AG04449 (cell line): ENCODE measurements around the gene RNPS1.
A peak's percentile ranks its signal among the peaks of the same experiment; 100 is the strongest.

Source experiments
- CTCF ChIA-PET: fragments of 350-600 bp; formaldehyde crosslinking; extraction: SDS; loops from one replicate; lab custom pipeline; 2021; ENCODE audit warnings: antibody characterized with exemption; lab: Yijun Ruan, JAX
- POLR2A ChIA-PET: fragments of 400-600, 350-600 bp; formaldehyde crosslinking; extraction: SDS; loops from one replicate; lab custom pipeline; 2020; ENCODE audit warnings: antibody characterized with exemption, inconsistent platforms; lab: Yijun Ruan, JAX
- DNase-seq: peaks from one replicate; pipeline ENCODE4 v3.0.0-alpha.2; 2010; ENCODE audit warnings: low read depth, low spot score
- H3K4me3 ChIP-seq: 2 replicates; pipeline ENCODE4 v1.5.1; 2011; ENCODE audit warnings: low read depth, mild to moderate bottlenecking, control low read depth, low read length
- TF ChIP-seq, protein P1 (sequence below): IDR thresholded peaks from one replicate; pipeline ENCODE4 v1.5.1; 2011; ENCODE audit warnings: mild to moderate bottlenecking, moderate library complexity, low read length, control low read depth, inconsistent platforms; ENCODE audit not compliant: insufficient read depth; ENCODE audit errors: missing control alignments

The RNPS1 gene

DNA sequence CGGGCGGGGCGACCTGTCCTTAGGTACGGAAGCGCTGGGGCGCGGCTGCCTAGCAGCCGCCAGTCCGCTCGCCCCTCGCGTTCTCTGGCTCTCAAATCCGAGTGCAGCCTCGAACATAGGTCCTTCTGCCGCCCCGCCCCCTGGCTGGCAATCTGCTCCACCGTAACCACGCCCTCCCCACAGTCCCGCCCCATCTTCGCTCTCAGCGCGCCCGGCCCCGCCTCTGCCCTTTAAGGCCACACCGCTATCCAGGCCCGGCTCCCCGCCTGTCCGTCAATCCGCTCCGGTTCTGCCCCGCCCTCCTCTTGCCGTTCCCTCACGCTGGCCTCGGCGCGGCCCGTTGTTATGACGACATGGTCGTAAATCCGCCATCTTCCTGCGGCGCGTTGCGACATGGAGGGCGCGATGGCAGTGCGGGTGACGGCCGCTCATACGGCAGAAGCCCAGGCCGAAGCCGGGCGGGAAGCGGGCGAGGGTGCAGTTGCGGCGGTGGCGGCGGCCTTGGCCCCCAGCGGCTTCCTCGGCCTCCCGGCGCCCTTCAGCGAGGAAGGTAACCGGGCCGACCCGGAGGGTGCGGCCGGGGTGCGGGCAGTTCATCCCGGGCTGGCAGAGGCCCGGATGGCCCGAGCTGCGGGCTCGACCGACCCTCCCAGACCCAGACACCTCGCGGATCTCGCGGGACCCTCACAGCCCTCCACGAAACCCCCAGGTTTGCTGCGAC lies 44.5 kb downstream of the RNPS1 start, which contains the start of gene E4F1:
Gene E4F1, plus strand, starts transcription at position 371 of the 721 bp plus-strand sequence. Its CDS starts 23 bp downstream, at position 394.
- peak; percentile 92 for DNase-seq
- ChIA-PET CTCF (no interaction called here), POLR2A (interaction anchor here (1.8 kb wide), 1 partner anchor 9 kb away, joined by 6 read pairs; the partner anchor contains the start of gene PGP)
- H3K4me3 ChIP-seq, result peak within 1 kb of the TSS; percentile 89
- TF ChIP-seq, protein P1, sequence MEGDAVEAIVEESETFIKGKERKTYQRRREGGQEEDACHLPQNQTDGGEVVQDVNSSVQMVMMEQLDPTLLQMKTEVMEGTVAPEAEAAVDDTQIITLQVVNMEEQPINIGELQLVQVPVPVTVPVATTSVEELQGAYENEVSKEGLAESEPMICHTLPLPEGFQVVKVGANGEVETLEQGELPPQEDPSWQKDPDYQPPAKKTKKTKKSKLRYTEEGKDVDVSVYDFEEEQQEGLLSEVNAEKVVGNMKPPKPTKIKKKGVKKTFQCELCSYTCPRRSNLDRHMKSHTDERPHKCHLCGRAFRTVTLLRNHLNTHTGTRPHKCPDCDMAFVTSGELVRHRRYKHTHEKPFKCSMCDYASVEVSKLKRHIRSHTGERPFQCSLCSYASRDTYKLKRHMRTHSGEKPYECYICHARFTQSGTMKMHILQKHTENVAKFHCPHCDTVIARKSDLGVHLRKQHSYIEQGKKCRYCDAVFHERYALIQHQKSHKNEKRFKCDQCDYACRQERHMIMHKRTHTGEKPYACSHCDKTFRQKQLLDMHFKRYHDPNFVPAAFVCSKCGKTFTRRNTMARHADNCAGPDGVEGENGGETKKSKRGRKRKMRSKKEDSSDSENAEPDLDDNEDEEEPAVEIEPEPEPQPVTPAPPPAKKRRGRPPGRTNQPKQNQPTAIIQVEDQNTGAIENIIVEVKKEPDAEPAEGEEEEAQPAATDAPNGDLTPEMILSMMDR, result no peak

DNA sequence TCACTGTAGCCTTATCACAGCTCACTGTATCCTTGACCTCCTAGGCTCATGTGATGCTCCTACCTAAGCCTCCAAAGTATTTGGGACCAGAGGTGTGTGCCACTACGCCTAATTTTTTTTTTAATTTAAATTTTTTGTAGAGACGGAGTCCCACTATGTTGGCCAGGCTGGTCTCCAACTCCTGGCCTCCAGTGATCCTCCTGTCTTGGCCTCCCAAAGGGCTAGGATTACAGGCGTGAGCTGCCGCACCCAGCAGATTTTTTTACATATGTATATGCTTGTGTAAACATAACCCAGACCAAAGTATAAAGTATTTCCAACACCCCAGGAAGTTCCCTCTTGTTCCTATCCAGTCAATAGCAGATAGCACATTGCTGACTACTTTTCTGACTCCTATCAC lies 51.6 kb downstream of the RNPS1 start:
- no peak for DNase-seq
- CTCF ChIA-PET, result interaction anchor here (1.0 to 1.2 kb wide), 2 partner anchors 21 to 258 kb away, joined by 3 read pairs; no protein-coding TSS in a partner anchor
- POLR2A ChIA-PET, result no interaction called here
- TF ChIP-seq, protein P1, result no peak
- no peak overlapping the region for H3K4me3 ChIP-seq

DNA sequence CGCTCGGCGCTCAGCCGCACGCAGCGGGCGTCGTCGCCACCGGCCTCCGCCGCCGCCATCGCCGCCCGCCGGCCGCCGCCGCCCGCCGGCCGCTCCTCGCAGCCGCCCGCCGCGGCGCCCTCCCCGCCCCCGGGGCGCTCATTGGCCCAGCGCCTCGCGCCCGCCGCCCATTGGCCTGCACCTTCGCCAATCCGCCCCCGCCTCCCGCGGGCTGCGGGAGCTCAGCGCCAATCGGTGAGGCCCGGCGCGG lies 53.3 kb downstream of the RNPS1 start, which contains the start of gene PGP:
Gene PGP, minus strand, starts transcription at position 122 of the 250 bp plus-strand sequence. Its CDS starts 63 bp downstream, at position 59.
- ChIA-PET POLR2A (interaction anchor here (0.8 to 2.6 kb wide), 4 partner anchors 9 to 60 kb away, joined by 6 to 13 read pairs (median 6); partner anchors contain the start of genes E4F1, ECI1 and TRAF7), CTCF (interaction anchor here (0.9 kb wide), 1 partner anchor 287 kb away, joined by 3 read pairs; no protein-coding TSS in a partner anchor)
- DNase-seq, result no peak
- TF ChIP-seq, protein P1, result no peak
- peak within 1 kb of the TSS; percentile 71 for H3K4me3 ChIP-seq

DNA sequence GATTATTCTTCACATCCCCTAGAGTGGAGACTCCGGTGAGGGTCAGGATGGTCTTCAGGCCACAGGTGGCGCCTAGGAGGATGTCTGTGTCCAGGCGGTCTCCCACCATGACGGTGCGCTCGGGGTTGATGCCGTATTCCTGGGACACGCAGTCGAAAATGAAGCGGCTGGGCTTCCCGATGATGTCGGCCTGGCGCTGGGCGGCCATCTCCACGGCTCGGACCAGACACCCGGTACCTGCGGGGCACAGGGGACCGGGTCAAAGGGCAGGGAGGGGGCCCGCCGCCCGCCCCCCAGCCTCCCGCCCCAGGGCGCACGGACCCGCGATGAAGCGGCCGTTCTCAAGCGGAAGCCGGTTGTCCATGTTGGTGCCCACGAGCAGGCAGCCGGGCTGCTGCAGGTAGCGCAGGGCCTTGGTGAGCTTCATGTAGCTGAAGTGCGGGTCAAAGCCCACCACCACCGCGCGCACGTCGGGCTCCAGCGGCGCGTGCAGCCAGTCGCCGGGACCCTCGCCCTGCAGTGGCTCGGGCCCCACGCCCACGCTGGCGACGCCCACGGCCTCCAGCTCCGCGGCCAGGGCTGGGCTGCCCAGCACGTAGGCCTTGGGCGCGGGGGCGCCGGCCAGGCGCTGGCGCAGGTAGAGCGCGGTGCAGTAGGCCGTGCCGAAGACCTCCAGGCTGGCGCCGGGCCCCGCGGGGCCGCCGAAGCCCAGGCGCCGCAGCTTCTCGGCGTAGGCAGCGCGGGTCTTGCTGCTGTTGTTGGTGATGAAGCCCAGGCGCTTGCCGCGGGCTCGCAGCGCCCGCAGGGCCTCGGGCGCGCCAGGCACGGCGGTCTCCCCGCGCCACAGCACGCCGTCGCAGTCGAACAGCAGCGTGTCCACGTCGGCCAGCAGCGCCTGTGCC lies 53.9 kb downstream of the RNPS1 start:
- TF ChIP-seq, protein P1, result no peak
- DNase-seq, result no peak
- CTCF ChIA-PET, result interaction anchor here (0.9 kb wide), 1 partner anchor 287 kb away, joined by 3 read pairs; no protein-coding TSS in a partner anchor
- peak overlapping the region; percentile 67 for H3K4me3 ChIP-seq
- POLR2A ChIA-PET, result interaction anchor here (0.8 to 2.6 kb wide), 4 partner anchors 8 to 59 kb away, joined by 6 to 13 read pairs (median 6); partner anchors contain the start of genes E4F1, ECI1 and TRAF7

DNA sequence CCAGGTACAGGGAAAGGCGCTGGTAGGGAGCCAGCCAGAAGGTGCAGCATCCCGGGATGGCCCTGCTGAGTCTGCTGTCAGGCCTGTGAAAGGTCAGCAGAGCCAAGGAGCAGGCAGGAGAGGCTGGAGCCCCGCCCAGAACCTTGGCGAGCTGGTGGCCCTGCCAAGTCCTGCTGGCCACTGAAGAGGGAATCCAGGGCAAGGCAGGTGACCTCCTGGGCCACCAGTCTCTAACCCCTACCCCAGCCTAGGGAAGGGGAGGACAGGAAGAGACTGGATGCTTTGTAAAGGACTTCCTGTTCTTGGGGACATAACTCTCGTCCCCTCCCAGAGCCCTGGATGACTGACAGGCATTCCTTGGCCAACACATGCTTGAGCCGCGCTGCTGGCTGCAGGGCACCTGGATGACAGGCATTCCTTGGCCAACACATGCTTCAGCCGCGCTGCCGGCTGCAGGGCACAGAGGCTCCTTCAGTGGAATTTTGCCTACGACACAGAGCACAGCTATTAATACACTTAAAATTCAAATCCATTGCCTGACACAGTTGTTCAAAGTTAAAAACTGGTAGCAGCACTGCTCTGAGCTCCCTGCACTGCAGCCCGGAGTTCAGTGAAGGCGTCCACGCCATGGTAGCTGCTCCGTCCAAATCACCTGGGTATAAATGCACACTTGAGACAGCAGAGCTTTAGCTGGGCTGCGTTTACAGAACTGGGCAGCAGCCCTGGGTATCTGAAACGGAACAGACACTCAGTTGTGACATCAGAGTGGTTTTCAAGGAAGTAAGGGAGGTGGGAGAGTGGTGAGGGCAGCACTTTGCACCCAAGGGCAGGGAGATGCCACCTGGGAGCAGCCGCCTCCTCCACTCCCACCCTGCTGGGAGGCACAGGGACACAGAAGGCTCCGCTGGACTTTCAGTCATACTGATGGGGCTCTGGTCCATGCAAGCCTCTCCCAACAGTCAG lies 55.3 kb downstream of the RNPS1 start:
- no peak for DNase-seq
- POLR2A ChIA-PET, result interaction anchor here (0.7 to 0.9 kb wide), 2 partner anchors 57 to 58 kb away, joined by 3 read pairs; partner anchors contain the start of gene TRAF7
- CTCF ChIA-PET, result no interaction called here
- TF ChIP-seq, protein P1, result no peak
- H3K4me3 ChIP-seq, result peak overlapping the region; percentile 67
